H9 (cell line): ENCODE measurements around the gene NEBL. TPM values are rescaled to one million over a fixed set of nuclear protein-coding genes. Genes with fewer than 3 reads are reported as not detected.

ENCODE experiments used
- DNase-seq: peaks from one replicate; pipeline ENCODE4 v3.0.0-alpha.2; 2017
- H2AFZ ChIP-seq: one replicate; pipeline ENCODE4 v1.6.1; 2013; ENCODE audit warnings: mild to moderate bottlenecking, low read length, control low read depth, moderate library complexity
- H2AK5ac ChIP-seq: 2 replicates; pipeline ENCODE4 v1.6.1; 2013; ENCODE audit warnings: low read length, control low read depth, mixed read lengths; ENCODE audit not compliant: insufficient read length
- H2BK120ac ChIP-seq: one replicate; pipeline ENCODE4 v1.6.1; 2013; ENCODE audit warnings: low read depth, mild to moderate bottlenecking, low read length, control low read depth, inconsistent platforms; ENCODE audit not compliant: poor library complexity, severe bottlenecking
- H2BK12ac ChIP-seq: 2 replicates; pipeline ENCODE4 v1.6.1; 2013; ENCODE audit warnings: low read length, control low read depth, mixed read lengths, low read depth; ENCODE audit not compliant: insufficient read length
- H2BK15ac ChIP-seq: 2 replicates; pipeline ENCODE4 v1.6.1; 2013; ENCODE audit warnings: low read depth, low read length, control low read depth
- H2BK20ac ChIP-seq: one replicate; pipeline ENCODE4 v1.6.1; 2013; ENCODE audit warnings: low read depth, mild to moderate bottlenecking, low read length, control low read depth, inconsistent platforms; ENCODE audit not compliant: poor library complexity, severe bottlenecking
- H2BK5ac ChIP-seq: 2 replicates; pipeline ENCODE4 v1.6.1; 2013; ENCODE audit warnings: low read length, control low read depth, mixed read lengths; ENCODE audit not compliant: insufficient read length
- H3K14ac ChIP-seq: 2 replicates; pipeline ENCODE4 v1.6.1; 2013; ENCODE audit warnings: low read length, control low read depth; ENCODE audit not compliant: insufficient read depth
- H3K18ac ChIP-seq: 2 replicates; pipeline ENCODE4 v1.6.1; 2013; ENCODE audit warnings: low read depth, mild to moderate bottlenecking, mixed read lengths, low read length, control low read depth; ENCODE audit not compliant: insufficient read length
- H3K23ac ChIP-seq: 2 replicates; pipeline ENCODE4 v1.6.1; 2013; ENCODE audit warnings: low read length, control low read depth, mixed read lengths, low read depth; ENCODE audit not compliant: insufficient read length
- H3K23me2 ChIP-seq: 2 replicates; pipeline ENCODE4 v1.6.1; 2013; ENCODE audit warnings: low read depth, mild to moderate bottlenecking, mixed read lengths, low read length, control low read depth; ENCODE audit not compliant: insufficient read length, poor library complexity, severe bottlenecking
- H3K27ac ChIP-seq: 2 replicates; pipeline ENCODE4 v1.5.1; 2013; ENCODE audit warnings: low read length, control low read depth, mixed read lengths, low read depth; ENCODE audit not compliant: insufficient read length
- H3K27me3 ChIP-seq: 2 replicates; pipeline ENCODE4 v1.6.1; 2013; ENCODE audit warnings: low read length, control low read depth, inconsistent platforms; ENCODE audit not compliant: insufficient read depth
- H3K4ac ChIP-seq: 2 replicates; pipeline ENCODE4 v1.6.1; 2013; ENCODE audit warnings: low read depth, mild to moderate bottlenecking, control low read depth, inconsistent platforms, low read length, moderate library complexity
- H3K4me1 ChIP-seq: 2 replicates; pipeline ENCODE4 v1.6.1; 2013; ENCODE audit warnings: low read length, control low read depth, inconsistent platforms; ENCODE audit not compliant: insufficient read depth
- H3K4me2 ChIP-seq: 2 replicates; pipeline ENCODE4 v1.6.1; 2013; ENCODE audit warnings: low read length, control low read depth, mixed read lengths; ENCODE audit not compliant: insufficient read length, insufficient read depth
- H3K56ac ChIP-seq: 2 replicates; pipeline ENCODE4 v1.6.1; 2013; ENCODE audit warnings: low read depth, mild to moderate bottlenecking, mixed read lengths, low read length, control low read depth; ENCODE audit not compliant: insufficient read length
- H3K79me1 ChIP-seq: 2 replicates; pipeline ENCODE4 v1.6.1; 2013; ENCODE audit warnings: low read depth, mild to moderate bottlenecking, moderate library complexity, low read length, control low read depth, inconsistent platforms; ENCODE audit not compliant: insufficient read depth, poor library complexity, severe bottlenecking
- H3K79me2 ChIP-seq: 2 replicates; pipeline ENCODE4 v1.6.1; 2013; ENCODE audit warnings: low read length, control low read depth, inconsistent platforms; ENCODE audit not compliant: insufficient read depth
- H3K9ac ChIP-seq: 2 replicates; pipeline ENCODE4 v1.6.1; 2013; ENCODE audit warnings: low read length, control low read depth, mixed read lengths; ENCODE audit not compliant: insufficient read length; ENCODE audit errors: extremely low read depth
- H3K9me3 ChIP-seq: one replicate; pipeline ENCODE4 v1.6.1; 2013; ENCODE audit warnings: low read depth, low read length, inconsistent platforms; ENCODE audit not compliant: control insufficient read depth
- H3T11ph ChIP-seq: one replicate; pipeline ENCODE4 v1.6.1; 2013; ENCODE audit warnings: mild to moderate bottlenecking, low read length, control low read depth, inconsistent platforms
- H4K20me1 ChIP-seq: one replicate; pipeline ENCODE4 v1.6.1; 2013; ENCODE audit not compliant: control insufficient read depth, insufficient read length, insufficient read depth
- H4K5ac ChIP-seq: 2 replicates; pipeline ENCODE4 v1.6.1; 2013; ENCODE audit warnings: low read depth, mild to moderate bottlenecking, mixed read lengths, low read length, control low read depth; ENCODE audit not compliant: insufficient read length
- H4K8ac ChIP-seq: replicated peaks from 2 replicates; pipeline ENCODE4 v1.6.1; 2013; ENCODE audit warnings: low read length, control low read depth, mixed read lengths, low read depth; ENCODE audit not compliant: insufficient read length
- H4K91ac ChIP-seq: 2 replicates; pipeline ENCODE4 v1.6.1; 2013; ENCODE audit warnings: low read depth, mild to moderate bottlenecking, moderate library complexity, mixed read lengths, low read length, control low read depth; ENCODE audit not compliant: insufficient read length
- H3K27ac Mint-ChIP-seq, 3 experiments: 2 replicates in 2 of 3; 3 replicates in 1 of 3; pipeline ENCODE4 v1.8.0; 2020 to 2021; ENCODE audit warnings: mixed read lengths in 3 of 3, mild to moderate bottlenecking in 1 of 3, moderate library complexity in 1 of 3
- H3K27me3 Mint-ChIP-seq: 2 replicates; pipeline ENCODE4 v1.8.0; 2021; ENCODE audit warnings: low read depth, mild to moderate bottlenecking, moderate library complexity, mixed read lengths
- H3K36me3 Mint-ChIP-seq, 3 experiments: 2 replicates in 2 of 3; 3 replicates in 1 of 3; pipeline ENCODE4 v1.8.0; 2020 to 2021; ENCODE audit warnings: low read depth in 3 of 3, mixed read lengths in 3 of 3; ENCODE audit not compliant: insufficient read depth in 1 of 3
- H3K4me1 Mint-ChIP-seq, 2 experiments: 2 replicates each; pipeline ENCODE4 v1.8.0; 2020; ENCODE audit warnings: mixed read lengths in 2 of 2
- H3K4me3 Mint-ChIP-seq, 2 experiments: 2 replicates in 1 of 2; 3 replicates in 1 of 2; pipeline ENCODE4 v1.8.0; 2020 to 2021; ENCODE audit warnings: mild to moderate bottlenecking in 2 of 2, mixed read lengths in 2 of 2, moderate library complexity in 1 of 2
- H3K9me3 Mint-ChIP-seq, 2 experiments: 2 replicates in 1 of 2; 3 replicates in 1 of 2; pipeline ENCODE4 v1.8.0; 2020; ENCODE audit warnings: mild to moderate bottlenecking in 2 of 2, mixed read lengths in 2 of 2, moderate library complexity in 1 of 2
- CTCF ChIP-seq: fragments of 200-600 bp; sonication (generic); conservative IDR thresholded peaks from 3 replicates; pipeline ENCODE4 v1.8.0; 2021; ENCODE audit warnings: antibody characterized with exemption, mild to moderate bottlenecking
- WGBS: extraction: QIAGEN DNeasy Blood & Tissue Kit; methylation state at CpG from one replicate; pipeline ENCODE4 v1.1.7; 2013; ENCODE audit warnings: missing lambda C conversion rate, low lambda C conversion rate, mixed read lengths; ENCODE audit not compliant: insufficient read length; ENCODE audit errors: extremely low coverage; 5-methylcytosine and 5-hydroxymethylcytosine counted together
- total RNA-seq: library from RNA; stranded (reverse); gene quantifications from 2 replicates; pipeline ENCODE4 v1.2.1, GENCODE V29; 2021

Gene NEBL
- total RNA-seq, 1 experiment from 2014 or later, result 20.9 TPM

- no peak for DNase-seq
- Histone ChIP-seq H3K27me3 (no peaks in the 10 kb centered on the region), H4K5ac (no peak overlapping the region), H3K79me2 (no peaks in the 10 kb centered on the region), H3K4me1 (no peaks in the 10 kb centered on the region), H4K20me1 (no peaks in the 10 kb centered on the region), H3K56ac (no peak overlapping the region), H3K4me2 (no peak overlapping the region), H3K14ac (no peak overlapping the region), H3K9me3 (no peaks in the 10 kb centered on the region), H2BK12ac (no peak overlapping the region), H2BK20ac (no peak overlapping the region), H2BK120ac (no peak overlapping the region), H3K9ac (no peak overlapping the region), H3T11ph (no peak overlapping the region), H2AK5ac (no peak overlapping the region), H3K27ac (no peak overlapping the region), H2AFZ (no peak overlapping the region), H4K8ac (no peak overlapping the region), H4K91ac (no peak overlapping the region), H3K23ac (no peak overlapping the region), H3K79me1 (no peaks in the 10 kb centered on the region), H3K18ac (no peak overlapping the region), H3K23me2 (no peaks in the 10 kb centered on the region), H3K4ac (no peak overlapping the region), H2BK15ac (no peak overlapping the region), H2BK5ac (no peak overlapping the region)
- no peak overlapping the region for H3K27ac Mint-ChIP-seq
- WGBS, result no CpG with 5 or more reads among the region's 4 CpGs
- no peak for TF ChIP-seq CTCF
- H3K4me1 Mint-ChIP-seq, result no peaks in the 10 kb centered on the region
- peaks cover 2 to 32% (median 32%) of the 10 kb centered on the region in 3 experiments; a peak in 5 of 7 replicates for H3K36me3 Mint-ChIP-seq
- H3K9me3 Mint-ChIP-seq, result peaks cover 10 to 13% of the 10 kb centered on the region in 2 experiments; a peak in 4 of 5 replicates
- H3K27me3 Mint-ChIP-seq, result no peaks in the 10 kb centered on the region
- H3K4me3 Mint-ChIP-seq, result no peak overlapping the region
These were observed 61.8 kb downstream of the NEBL start for GRCh38 chr10:20835335-20835734.
